ENCODE results near the gene GALNT2.
A peak's percentile ranks its signal among the peaks of the same experiment; 100 is the strongest.

Gene GALNT2

DNA sequence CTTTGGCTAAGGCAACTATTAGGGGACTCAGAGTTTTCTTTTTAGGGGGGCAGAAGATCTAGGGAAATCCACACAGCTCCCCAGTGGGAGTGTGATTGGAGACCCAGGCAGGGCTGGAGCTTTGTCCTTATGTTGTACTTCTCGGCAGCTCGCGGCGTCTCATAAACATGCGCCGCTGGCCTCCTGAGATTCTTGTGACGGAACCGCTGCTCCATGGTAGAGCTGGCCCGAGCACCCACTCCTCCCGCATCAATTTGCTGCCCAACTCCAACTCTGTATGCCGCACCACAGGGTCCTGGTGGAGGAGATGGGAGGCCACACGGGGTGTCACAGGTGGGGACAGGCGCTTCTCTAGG lies 143.9 kb downstream of the GALNT2 start:
- DNase-seq (ENCODE audit: low spot score) = no peak

DNA sequence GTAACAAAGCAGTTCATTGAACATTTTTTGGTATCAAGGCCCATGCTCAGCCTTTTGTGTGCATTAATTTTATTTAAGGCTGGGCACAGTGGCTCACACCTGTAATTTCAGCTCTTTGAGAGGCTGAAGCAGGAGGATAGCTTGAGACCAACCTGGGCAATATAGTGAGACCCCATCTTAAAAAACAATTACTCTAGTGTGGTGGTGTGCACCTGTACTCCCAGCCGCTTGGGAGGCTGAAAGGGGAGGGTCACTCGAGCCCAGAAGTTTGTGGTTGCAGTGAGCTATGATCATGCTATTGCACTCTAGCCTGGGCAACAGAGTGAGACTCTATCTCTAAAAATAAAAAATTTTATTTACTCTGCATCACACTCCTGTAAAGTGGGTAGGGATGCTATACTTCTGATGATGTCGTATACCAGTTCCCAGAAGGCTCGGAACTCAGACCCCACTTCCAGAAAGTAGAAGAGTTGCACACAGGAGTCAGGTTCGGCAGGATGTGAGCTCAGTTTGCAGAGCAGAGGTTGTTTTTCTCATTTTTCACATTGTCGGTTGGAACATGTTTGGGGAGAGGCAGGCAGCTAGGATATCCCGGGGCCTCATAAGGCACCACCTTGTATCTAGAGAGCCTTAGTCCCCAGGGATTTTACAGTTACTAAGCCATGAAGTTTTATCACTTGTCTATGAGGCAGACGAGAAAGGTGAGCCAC lies 144.6 kb downstream of the GALNT2 start:
- no peak for DNase-seq (ENCODE audit: low spot score)

DNA sequence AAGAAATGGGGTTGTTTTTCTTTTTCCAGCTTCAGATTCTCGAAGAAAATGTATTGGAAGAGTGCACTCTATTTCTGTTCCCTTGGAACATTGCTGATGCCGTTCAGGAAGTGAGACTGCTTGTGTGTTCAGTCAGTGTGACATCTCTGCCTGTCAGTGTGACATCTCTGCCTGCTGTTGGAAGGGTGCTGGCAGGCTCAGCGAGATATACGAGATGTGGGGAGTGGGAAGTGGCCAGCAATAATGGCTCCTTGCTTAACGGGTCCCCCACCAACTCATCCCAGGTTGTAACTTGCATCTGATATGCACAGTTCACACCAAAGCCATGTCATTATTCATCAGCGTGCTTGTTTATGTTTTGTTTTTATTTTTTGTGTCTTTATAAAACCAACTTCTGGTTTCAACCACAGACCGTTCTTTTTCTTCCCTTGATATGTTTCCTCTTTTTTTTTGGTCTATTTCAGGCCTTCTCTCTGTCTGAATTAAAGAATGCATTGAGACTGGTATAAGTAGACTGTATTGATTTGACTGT lies 145.4 kb downstream of the GALNT2 start:
- DNase-seq (ENCODE audit: low spot score) = no peak

DNA sequence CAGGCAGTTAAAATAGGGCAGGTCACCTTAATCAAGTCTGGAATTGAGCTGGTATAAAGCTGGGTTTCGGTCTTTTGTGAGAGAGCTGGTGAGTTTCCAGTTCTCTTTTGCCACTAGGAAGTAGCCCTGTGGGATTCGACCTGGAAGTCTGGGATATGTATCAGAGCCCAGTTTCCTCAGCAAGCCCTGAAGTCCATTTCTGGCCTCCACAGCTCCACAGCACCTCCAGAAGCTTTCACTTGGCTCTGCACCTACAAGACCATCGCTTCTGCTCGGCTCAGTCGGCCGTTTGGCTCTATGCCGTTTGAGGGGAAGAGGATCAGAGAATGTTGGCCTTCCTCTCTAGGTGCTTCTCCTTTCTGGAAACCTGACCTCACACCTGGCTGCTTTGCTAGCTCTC lies 148.0 kb downstream of the GALNT2 start:
- no peak for DNase-seq (ENCODE audit: low spot score)

DNA sequence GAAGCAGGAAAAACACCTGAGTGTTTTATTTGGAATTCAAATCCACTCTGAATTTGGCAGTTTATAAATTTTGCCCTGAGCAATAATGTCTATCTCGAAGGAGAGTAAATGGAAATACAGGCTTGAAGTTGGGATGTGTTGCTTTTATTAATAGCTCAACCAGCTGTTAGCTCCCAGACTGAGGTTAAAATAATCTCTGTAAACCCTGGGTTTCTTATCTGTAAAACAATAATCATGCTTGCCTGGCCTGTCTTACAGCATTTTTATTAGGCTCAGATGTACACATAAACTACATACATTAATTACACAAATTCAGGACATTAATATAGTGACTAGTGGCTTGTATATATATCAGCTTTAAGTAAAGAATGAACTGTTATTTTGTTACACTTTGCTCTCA lies 148.5 kb downstream of the GALNT2 start:
- DNase-seq (ENCODE audit: low spot score) = no peak

DNA sequence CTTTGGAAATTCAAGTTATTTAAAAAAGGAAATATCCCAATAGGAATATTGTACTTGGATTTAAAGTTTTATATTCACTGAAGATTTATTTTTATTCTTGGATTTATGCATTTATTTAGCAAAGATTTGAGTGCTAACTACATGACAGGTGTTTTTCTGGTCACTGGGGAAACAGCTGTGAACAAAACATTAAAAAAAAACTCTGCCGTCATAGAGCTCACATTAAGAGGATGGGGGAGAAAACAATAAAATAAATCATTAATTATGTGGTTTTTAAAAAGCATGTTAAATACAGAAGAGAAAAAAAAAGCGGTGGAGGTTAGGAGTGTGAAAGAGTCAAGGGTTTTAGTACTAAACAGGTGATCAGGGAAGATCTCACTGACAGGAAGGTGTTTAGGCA lies 149.9 kb downstream of the GALNT2 start:
- DNase-seq (ENCODE audit: low spot score) = no peak

DNA sequence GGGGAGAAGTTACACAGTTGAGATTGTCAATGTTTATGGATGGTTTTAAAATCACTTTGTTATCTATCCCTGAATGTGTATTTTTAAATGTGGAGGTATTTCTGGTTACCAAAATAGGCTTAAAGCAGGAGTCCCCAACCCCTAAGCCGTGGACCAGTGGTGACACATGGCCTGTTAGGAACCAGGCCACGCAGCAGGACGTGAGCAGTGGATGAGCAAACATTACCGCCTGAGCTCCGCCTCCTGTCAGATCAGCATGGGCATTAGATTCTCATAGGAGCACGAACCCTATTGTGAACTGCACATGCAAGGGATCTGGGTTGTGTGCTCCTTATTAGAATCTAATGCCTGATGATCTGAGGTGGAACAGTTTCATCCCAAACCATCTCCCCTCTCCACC lies 151.6 kb downstream of the GALNT2 start:
- no peak for DNase-seq (ENCODE audit: low spot score)

DNA sequence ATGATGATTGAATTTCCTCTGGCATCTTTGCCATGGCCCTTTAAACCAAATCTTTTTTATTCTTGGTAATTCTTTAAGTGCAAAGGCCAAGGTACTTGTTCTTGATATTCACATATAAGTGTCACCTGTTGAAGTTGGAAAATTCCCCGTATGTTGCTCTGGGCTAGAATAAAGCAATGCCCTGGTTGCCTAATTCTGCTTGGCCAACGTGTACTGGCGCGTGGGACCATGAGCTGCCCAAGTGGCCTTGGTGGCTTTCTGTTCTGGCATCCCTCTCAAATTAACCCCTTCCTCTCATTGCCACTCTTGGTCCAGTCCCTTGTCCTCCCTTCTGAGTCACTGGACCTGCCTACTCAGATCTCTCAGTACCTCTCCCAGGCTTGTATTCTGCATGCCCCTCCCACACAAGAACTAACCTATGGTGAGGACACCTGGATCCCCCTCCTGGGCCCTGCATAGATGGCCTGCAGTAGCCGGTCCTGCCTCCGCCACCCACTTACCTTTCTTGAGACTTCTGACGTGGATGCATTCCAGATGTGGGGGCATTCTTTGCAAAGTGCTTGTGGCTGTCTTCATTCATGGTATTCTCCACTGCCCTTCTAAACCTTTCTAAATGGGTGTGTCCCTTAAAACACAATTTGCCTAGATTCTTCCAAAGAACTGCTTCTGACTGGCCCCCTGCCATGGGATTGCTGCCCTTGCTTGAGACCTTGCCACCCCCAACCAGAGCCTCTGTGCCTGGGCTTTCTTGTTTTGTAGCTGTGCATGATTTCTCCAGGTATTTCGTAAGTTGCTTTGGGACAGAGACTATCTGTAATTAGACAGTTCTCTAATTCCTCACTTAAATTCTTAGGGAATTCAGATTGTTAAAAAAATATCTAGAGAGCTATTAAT lies 152.4 kb downstream of the GALNT2 start:
- no peak for DNase-seq (ENCODE audit: low spot score)

DNA sequence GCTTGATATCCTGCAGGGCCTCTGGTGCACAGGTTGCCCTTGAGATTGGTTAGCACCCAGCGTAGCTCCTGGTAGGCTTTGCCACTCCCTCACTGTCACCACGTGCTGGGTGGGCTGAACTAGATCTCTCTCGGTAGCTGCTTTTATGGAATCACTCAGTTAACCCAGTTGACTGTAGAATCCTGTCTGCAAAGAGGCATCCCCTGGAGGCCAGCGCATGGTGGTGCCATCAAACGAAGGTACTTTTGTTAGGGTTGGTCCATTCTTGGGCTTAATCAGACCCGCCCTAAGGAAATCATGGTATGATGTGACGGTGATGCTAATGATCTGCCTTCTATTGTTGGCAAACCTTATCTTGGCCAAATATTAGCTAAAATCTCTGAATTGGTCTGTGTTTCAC lies 153.4 kb downstream of the GALNT2 start:
- DNase-seq (ENCODE audit: low spot score) = no peak

DNA sequence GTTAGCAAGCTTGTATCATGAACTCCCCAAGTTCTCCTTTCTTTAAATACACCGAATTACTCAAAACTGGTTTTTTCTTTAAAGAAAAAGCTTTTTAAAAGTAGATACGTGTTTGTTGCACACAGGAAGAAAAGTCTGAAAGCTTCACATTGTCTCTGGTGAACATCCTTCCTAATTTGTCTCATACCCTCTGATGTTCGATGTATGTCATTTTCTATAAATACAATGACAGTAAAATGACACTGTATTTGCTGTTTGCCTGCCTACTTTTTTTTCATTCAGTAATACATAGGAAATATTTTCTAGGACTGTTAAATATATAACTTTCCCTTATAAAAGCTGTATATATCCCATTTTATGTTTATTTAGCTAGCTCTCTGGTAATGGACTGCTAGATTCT lies 153.9 kb downstream of the GALNT2 start:
- DNase-seq (ENCODE audit: low spot score) = no peak

DNA sequence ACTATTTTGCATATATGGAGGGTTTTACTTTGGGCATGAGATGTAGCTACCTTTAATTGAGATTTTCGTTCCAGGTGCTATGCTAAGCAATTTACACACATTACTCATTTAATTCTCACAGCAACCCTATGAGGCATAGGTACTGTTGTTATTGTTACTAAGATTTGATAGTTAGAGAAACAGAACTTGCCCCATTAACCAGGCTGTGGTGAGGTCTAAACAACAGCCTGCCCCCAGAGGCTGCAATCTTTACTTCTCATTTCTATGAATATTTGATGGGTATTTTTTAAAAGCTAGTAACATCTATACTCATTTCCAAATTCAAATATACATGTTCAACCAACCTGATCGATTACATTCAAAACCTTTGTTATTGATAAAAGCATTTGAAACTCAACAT lies 155.6 kb downstream of the GALNT2 start:
- DNase-seq (ENCODE audit: low spot score) = no peak

DNA sequence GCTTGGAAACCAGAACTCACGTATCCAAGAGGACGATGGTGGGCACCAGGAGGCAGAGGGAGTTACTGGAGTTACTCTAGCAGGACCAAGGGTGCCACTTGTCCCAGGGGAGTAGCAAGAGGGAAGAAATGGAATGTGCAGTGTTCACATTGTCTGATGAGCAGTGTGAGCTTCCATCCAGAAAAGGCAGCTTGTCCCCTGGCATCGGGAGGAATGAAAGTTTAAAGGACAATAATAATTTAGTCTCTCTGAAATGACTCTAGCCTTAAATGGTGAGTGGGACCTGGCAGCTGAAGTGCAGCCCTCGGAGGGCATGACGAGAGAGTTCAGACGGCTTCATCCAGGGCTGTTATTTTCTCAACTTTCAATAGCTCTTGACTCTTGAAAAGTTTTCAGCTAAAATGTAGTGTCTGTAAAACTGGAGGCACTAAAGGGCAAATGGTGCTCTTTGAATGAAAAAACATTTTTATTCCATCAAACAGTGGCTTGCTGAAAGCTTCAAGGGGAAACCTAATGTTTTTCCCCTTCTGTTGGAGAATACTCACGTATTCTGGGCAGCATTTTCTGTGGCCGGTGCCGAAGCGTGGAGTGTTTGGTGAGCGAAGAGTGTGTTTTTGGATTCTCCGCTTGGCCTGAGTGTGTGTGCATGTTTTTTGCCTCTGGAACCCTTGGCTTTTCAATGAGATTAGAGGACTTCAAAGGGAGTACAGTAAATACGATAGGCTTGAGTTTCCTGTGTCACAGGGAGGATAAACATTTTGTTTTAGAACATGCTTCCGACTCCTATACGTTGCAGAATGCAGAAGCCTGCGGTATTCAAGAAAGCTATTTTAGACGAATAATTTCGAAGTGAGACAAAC lies 157.3 kb downstream of the GALNT2 start:
- no peak for DNase-seq (ENCODE audit: low spot score)

DNA sequence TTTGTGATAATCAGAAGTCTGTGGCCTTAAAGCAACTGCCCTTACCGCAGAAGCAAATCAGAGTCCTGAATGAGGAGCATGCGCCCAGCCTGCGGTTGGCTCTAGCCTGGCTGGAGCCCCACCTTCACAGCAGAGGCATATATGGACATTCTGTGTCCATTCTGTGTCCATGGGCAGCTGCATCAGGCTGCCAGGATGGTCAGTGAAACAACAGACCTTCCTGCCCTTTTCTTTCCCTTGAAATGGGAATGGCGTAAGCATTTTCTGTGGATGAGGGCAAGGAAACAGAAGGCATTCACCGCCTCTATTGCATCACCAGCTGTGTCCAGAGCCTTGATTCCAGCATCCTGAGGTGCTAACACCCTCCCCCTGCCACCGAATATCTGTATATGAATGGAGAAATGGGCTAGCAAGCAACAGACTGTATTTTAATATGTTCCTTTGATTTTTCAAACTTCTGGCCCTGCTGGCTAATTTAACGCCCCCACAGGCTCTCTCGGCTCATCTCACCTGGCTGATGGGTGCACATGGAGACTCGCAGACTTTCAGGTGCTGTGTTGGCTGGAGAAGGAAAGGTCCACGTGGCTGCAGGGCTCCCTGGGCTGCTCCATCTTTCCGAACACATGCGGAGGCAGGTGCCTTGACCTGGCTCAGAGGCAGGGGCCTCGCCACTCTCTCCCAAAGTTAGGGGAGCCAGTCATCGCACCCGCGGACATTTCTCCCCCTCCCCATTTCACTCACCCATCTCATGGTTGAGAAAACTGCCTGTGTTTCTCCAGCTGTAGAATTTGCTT lies 159.2 kb downstream of the GALNT2 start:
- DNase-seq (ENCODE audit: low spot score) = no peak

DNA sequence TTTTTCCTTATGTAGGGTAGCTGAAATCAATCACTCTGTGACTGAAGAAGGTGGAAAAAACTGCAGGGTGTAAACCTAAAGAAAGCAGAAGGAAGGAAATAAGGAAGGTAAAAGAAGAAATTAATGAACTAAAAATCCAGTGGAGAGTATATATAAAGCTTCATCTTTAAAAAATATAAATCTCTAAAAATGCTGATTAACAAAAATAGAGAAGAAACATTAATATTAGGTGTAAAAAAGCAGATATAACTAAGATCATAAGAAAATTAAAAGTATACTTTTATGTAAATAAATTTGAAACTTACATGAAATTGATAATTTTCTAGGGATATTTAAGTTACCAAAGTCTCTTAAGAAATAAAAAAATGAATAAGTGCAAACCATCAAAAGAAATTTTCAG lies 159.8 kb downstream of the GALNT2 start:
- DNase-seq (ENCODE audit: low spot score) = no peak

DNA sequence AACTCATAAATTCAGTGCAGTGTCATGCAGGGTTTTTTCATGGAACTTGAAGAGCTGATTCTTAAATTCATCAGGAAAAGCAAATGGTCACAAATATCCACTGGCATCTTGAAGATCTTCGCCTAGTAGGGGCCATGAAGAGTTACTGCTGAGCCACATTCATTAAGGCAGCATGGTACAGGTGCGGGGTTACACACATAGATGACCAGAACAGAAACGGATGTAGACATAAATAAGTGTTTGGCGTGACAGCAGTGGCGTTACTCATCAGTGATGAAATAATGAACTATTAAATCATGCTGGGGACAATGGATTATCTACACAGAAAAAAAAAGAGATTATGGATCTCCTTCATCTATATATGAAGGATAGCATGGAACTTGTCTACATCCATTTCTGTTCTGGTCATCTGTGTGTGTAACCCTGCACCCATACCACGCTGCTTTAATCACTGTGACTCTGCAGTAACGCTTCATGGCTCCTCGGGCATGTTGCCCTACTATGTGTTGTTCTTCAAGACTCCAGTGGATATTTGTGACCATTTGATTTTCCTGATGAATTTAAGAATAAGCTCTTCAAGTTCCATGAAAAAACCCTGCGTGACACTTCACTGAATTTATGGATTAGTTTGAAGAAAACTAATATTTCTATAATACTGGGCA lies 161.3 kb downstream of the GALNT2 start:
- DNase-seq (ENCODE audit: low spot score) = no peak

DNA sequence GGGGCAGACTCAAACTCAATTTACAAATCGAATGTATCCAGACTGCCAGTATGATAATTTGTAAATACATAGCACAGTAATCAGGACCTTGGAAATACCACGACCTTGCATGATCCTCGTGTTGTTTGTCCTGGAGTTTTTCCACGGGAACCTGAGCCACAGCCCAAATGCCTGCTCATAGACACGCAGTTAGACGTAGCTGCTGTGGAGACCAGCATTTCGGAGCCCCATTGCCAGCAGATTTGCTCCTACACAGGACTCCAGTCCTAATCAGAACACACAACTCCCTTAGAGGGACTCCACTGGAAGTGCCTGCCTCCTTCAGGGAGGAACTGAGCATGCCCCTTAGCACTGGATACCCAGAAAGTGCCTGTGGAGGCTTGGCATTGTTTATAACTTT lies 163.2 kb downstream of the GALNT2 start:
- no peak for DNase-seq (ENCODE audit: low spot score)

DNA sequence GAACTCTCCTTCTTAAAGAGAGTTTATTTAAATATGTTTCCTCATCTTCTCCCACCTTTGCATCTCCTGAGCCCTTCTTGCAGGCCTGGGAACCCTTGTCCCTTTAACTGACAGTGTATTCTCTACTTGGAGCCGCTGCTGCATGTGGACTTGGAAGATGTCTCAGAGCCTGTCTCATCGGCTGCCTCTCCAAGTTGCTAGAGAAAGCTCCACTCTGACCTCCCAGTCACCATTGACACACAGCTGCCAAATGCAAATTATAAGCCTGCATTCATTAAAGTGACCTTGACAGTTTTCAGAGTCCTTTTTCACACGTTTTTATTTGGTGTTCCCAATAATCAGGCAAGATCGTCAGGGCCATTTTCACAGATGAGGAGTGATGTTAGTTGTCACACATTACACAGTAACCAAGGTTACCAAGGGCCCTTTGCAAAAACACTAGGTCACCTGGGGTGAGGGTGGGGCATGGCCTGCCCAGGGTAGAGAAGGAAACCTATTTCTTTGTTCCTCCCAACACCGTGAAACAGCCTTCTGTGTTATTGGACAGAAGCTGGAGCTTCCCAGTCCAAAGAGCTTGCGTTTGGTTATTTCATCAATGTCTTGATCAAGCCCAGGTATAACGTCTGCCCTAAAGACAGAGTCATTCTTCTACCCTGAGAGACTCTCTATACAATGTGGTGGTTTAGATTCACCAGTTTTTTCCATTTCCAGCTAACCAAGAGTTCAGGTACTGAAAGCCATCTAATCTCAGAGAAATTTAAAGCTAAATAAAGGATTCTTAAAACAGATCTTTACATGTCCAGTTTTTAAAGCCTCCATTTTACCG lies 164.1 kb downstream of the GALNT2 start:
- no peak for DNase-seq (ENCODE audit: low spot score)

DNA sequence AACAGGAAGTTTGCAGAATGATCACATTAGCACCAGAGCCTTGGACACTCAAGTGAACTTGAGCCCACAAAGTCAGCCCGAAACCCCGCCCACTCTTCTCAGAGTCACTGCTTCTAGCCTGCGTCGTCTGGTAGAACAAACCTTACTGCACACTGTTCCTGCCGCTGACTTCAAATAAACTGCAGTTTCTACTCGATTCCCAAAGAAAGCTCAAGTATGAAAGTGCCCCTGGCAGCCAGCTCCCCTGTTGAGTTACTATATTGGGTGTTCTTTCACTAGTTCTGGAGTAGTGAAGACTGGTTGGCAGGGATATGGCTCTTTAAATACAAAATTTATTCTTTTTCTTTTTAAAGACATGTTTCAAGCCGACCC lies 164.7 kb downstream of the GALNT2 start:
- peak; percentile 31 for DNase-seq (ENCODE audit: low spot score)

DNA sequence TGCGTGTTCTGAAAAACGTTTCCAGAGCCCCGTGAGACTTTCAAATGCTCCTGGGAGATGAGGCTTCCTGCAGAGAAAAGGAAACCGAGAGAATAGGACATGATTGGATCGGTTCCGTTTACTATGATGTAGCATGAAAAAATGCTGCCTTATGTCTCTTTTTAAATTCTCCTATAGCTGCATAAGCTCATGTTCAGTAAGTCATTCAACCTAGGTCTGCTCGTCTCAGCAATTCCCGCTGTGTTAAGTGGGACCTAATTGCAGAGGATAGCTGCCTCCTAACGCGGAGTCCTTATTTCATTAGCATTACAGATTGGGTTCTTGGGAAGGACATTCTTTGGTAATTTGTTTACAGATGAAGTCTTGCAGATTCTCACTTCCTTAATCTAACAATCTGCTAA lies 165.3 kb downstream of the GALNT2 start:
- no peak for DNase-seq (ENCODE audit: low spot score)

DNA sequence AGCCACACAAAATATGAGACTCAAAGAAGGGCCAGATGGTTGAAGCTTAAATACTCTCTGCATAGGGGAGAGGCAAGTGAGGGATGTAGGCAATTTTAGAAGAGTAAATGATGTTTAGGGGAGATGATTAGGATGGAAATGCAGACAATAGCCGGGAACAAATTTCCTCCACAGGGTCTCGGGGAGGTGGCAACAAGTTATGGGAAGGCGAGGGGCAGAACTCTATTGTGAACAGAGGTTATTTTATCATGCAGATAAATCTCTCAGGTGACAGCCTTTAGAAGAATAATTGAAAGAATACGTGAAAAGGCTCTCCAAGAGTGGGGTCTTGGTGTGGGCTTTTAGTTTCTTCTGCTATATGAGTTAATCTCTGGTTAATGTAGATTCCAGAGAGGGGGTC lies 166.7 kb downstream of the GALNT2 start:
- DNase-seq (ENCODE audit: low spot score) = no peak
